Endothelial cell of umbilical vein (primary cell): ENCODE measurements around the gene SEC16B. TPM values are rescaled to one million over a fixed set of nuclear protein-coding genes. Genes with fewer than 3 reads are reported as not detected.
A peak's percentile ranks its signal among the peaks of the same experiment; 100 is the strongest.

Source experiments
- BruUV-seq: library from RNA; stranded (reverse); fragments of 400-500 nt; replicated peaks from 2 replicates; lab custom pipeline; 2021; lab: Mats Ljungman, UMichigan
- CTCF ChIA-PET: fragments of 300-600, 350-600 bp; sonication (Branson Sonifier 250); formaldehyde crosslinking; loops from one replicate; lab custom pipeline; 2021; ENCODE audit warnings: antibody characterized with exemption, inconsistent platforms; lab: Charles Lee
- POLR2A ChIA-PET: fragments of 300-600, 350-600 bp; sonication (Branson Sonifier 250); formaldehyde crosslinking; loops from one replicate; lab custom pipeline; 2021; ENCODE audit warnings: antibody characterized with exemption, inconsistent platforms; lab: Charles Lee
- DNase-seq: peaks from one replicate; pipeline ENCODE4 v3.0.0-alpha.2; 2011; ENCODE audit warnings: low read depth, low spot score
- FAIRE-seq: peaks from 2 replicates; lab custom pipeline; 2011; peaks lifted over from hg19 to GRCh38; lab: Jason Lieb, UNC
- H2AFZ ChIP-seq: 2 replicates; pipeline ENCODE4 v1.6.0; 2012; ENCODE audit warnings: low read depth, low read length, control low read depth, inconsistent platforms
- H3K27ac ChIP-seq: 2 replicates; pipeline ENCODE4 v1.5.1; 2011; ENCODE audit warnings: low read depth, mild to moderate bottlenecking, control low read depth, low read length, moderate library complexity; ENCODE audit not compliant: insufficient read depth
- H3K27me3 ChIP-seq, 2 experiments: 2 replicates each; pipeline versions ENCODE4 v1.6.0 to v1.6.1; 2011; ENCODE audit warnings: low read length in 2 of 2, mixed read lengths in 1 of 2; ENCODE audit not compliant: control insufficient read depth in 2 of 2, insufficient read depth in 2 of 2
- H3K36me3 ChIP-seq, 2 experiments: 2 replicates in 1 of 2; 3 replicates in 1 of 2; pipeline ENCODE4 v1.5.1; 2011; ENCODE audit warnings: low read length in 2 of 2, mild to moderate bottlenecking in 1 of 2, moderate library complexity in 1 of 2; ENCODE audit not compliant: control insufficient read depth in 2 of 2, insufficient read depth in 2 of 2; ENCODE audit errors: extremely low read depth in 1 of 2
- H3K4me1 ChIP-seq: 3 replicates; pipeline ENCODE4 v1.5.1; 2011; ENCODE audit warnings: mild to moderate bottlenecking, low read length; ENCODE audit not compliant: control insufficient read depth, insufficient read depth; ENCODE audit errors: extremely low read depth
- H3K4me2 ChIP-seq: 2 replicates; pipeline ENCODE4 v1.6.1; 2011; ENCODE audit warnings: low read length, control low read depth, mixed read lengths; ENCODE audit not compliant: insufficient read depth
- H3K4me3 ChIP-seq, 3 experiments: fragments of 200-600 bp in 1 of 3; sonication (generic), shearing (Covaris generic) in 1 of 3; replicated peaks in 1 of 3; 2 replicates each; pipeline ENCODE4 v1.5.1; 2011 to 2016; ENCODE audit warnings: control low read depth in 3 of 3, low read length in 3 of 3, mild to moderate bottlenecking in 2 of 3, inconsistent platforms in 1 of 3, low read depth in 1 of 3, moderate library complexity in 1 of 3; ENCODE audit not compliant: insufficient read depth in 1 of 3
- H3K79me2 ChIP-seq: 2 replicates; pipeline ENCODE4 v1.6.0; 2012; ENCODE audit warnings: low read length, inconsistent platforms; ENCODE audit not compliant: control insufficient read depth, insufficient read depth
- H3K9ac ChIP-seq: replicated peaks from 2 replicates; pipeline ENCODE3; 2011; ENCODE audit warnings: low read length, control low read depth; ENCODE audit not compliant: insufficient read depth; ENCODE audit errors: extremely low read depth
- H3K9me1 ChIP-seq: replicated peaks from 3 replicates; pipeline ENCODE4 v1.6.0; 2011; ENCODE audit warnings: mild to moderate bottlenecking, low read length; ENCODE audit not compliant: control insufficient read depth, insufficient read depth; ENCODE audit errors: extremely low read depth
- H3K9me3 ChIP-seq: replicated peaks from 2 replicates; pipeline ENCODE4 v1.5.1; 2012; ENCODE audit warnings: low read length, inconsistent platforms; ENCODE audit not compliant: control insufficient read depth, insufficient read depth
- H4K20me1 ChIP-seq: replicated peaks from 2 replicates; pipeline ENCODE3; 2011; ENCODE audit warnings: mild to moderate bottlenecking, low read length; ENCODE audit not compliant: control insufficient read depth, insufficient read depth; ENCODE audit errors: extremely low read depth
- CTCF ChIP-seq, 2 donors: IDR thresholded peaks; 1 replicate in 1 of 2; 2 replicates in 1 of 2; pipeline ENCODE4 v1.5.1; 2011; ENCODE audit warnings: low read length in 2 of 2, mild to moderate bottlenecking in 2 of 2, moderate library complexity in 2 of 2, control low read depth in 1 of 2, inconsistent platforms in 1 of 2, low read depth in 1 of 2; ENCODE audit not compliant: insufficient read depth in 1 of 2; ENCODE audit errors: extremely low read depth in 1 of 2
- EZH2 ChIP-seq: IDR thresholded peaks from 2 replicates; pipeline ENCODE4 v1.6.1; 2012; ENCODE audit warnings: borderline replicate concordance, low read depth, mild to moderate bottlenecking, moderate library complexity, low read length, inconsistent platforms; ENCODE audit not compliant: severe bottlenecking
- FOS ChIP-seq: IDR thresholded peaks from 2 replicates; pipeline ENCODE4 v1.6.1; 2011; ENCODE audit warnings: mild to moderate bottlenecking, low read length, moderate library complexity, borderline replicate concordance; ENCODE audit not compliant: insufficient read depth
- GATA2 ChIP-seq: IDR thresholded peaks from 2 replicates; pipeline ENCODE4 v1.7.0; 2011; ENCODE audit warnings: low read depth, mild to moderate bottlenecking, moderate library complexity, mixed read lengths, low read length; ENCODE audit not compliant: insufficient read length, insufficient read depth
- JUN ChIP-seq: IDR thresholded peaks from 2 replicates; pipeline ENCODE4 v1.6.1; 2011; ENCODE audit warnings: borderline replicate concordance, low read depth; ENCODE audit not compliant: insufficient read length, insufficient read depth
- MAX ChIP-seq: IDR thresholded peaks from 2 replicates; pipeline ENCODE4 v1.6.1; 2011; ENCODE audit not compliant: insufficient read depth, insufficient read length
- MYC ChIP-seq: IDR thresholded peaks from one replicate; pipeline ENCODE4 v1.6.1; 2011; ENCODE audit warnings: mild to moderate bottlenecking, low read depth, low read length
- POLR2A ChIP-seq: IDR thresholded peaks from 2 replicates; pipeline ENCODE4 v1.6.1; 2012; ENCODE audit warnings: low read depth, mild to moderate bottlenecking, control low read depth, low read length
- POLR2AphosphoS5 ChIP-seq: IDR thresholded peaks from 2 replicates; pipeline ENCODE4 v1.6.1; 2012; ENCODE audit warnings: low read depth, mild to moderate bottlenecking, control low read depth, low read length, moderate library complexity; ENCODE audit not compliant: insufficient read depth
- dilution Hi-C: fragments of 300-500 bp; cut with MboI; formaldehyde crosslinking; loops from one replicate; pipeline ENCODE4 v1.15.0; 2019; ENCODE audit warnings: low sequenced_read_pairs; ENCODE audit not compliant: extremely low pct_ligation_motif_present
- intact Hi-C: fragments of 100-400 bp; cut with micrococcal nuclease; formaldehyde crosslinking; loops from one replicate; pipeline ENCODE4 v1.10.0; 2022
- polyA plus RNA-seq, 4 experiments: library from polyadenylated mRNA; depleted of rRNA in 3 of 4; stranded (reverse) in 3 of 4; unstranded in 1 of 4; fragments of >200 nt; gene quantifications; 2 replicates each; pipeline versions ENCODE4 v1.2.1 to v1.2.3, GENCODE V29; 2011 to 2012; ENCODE audit warnings: missing spikeins in 1 of 4
- total RNA-seq: library from RNA; stranded (reverse); gene quantifications from 2 replicates; pipeline ENCODE4 v1.2.3, GENCODE V29; 2021

Gene SEC16B
- total and polyA plus RNA-seq, 2 donors (not counting 3 experiments of a cell fraction or from before 2014, with no cell fraction given): 0.44 to 0.58 TPM

- POLR2A ChIA-PET: no interaction called here
- intact Hi-C loops: no loop called here
- TF ChIP-seq FOS (peak; percentile 100), POLR2AphosphoS5 (peak; percentile 61), MAX (no peak), POLR2A (no peak), EZH2 (no peak), CTCF (IDR thresholded peaks at IDR 0.05; ENCODE audit: extremely low read depth in 1 of 2, insufficient read depth in 1 of 2, low read depth in 1 of 2, low read length in 2 of 2) (no peak), JUN (peak; percentile 90), GATA2 (no peak), MYC (no peak)
Measured at GRCh38 chr1:178011465-178011828, 41.6 kb upstream of the SEC16B start.

More at GRCh38 chr1:178011465-178011828, 41.6 kb upstream of the SEC16B start:
- H4K20me1 ChIP-seq: no peaks in the 10 kb centered on the region
- H3K36me3 ChIP-seq: no peaks in the 10 kb centered on the region
- peak overlapping the region in 1 of 3 experiments; percentile 21 for H3K4me3 ChIP-seq
- H3K27ac ChIP-seq: peak overlapping the region; percentile 61
- DNase-seq (peak; percentile 83), FAIRE-seq (no peak)
- no peaks in the 10 kb centered on the region for H3K27me3 ChIP-seq
- H3K79me2 ChIP-seq: no peaks in the 10 kb centered on the region
- no peaks in the 10 kb centered on the region for H3K9me3 ChIP-seq
- H3K9ac ChIP-seq: no peak overlapping the region
- H3K9me1 ChIP-seq: no peaks in the 10 kb centered on the region
- CTCF ChIA-PET: interaction anchor here (0.7 to 3.1 kb wide), 3 partner anchors 14 to 98 kb away, joined by 3 to 20 read pairs (median 4); no protein-coding TSS in a partner anchor
- BruUV-seq: no TSS peak
- no peak overlapping the region for H2AFZ ChIP-seq
- peaks cover 20% of the 10 kb centered on the region for H3K4me1 ChIP-seq
- peak overlapping the region; percentile 71 for H3K4me2 ChIP-seq
- dilution Hi-C loops: no loop called here
